Heart left ventricle (tissue), 16 donors: ENCODE measurements around the gene TEKTIP1. TPM values are rescaled to one million over a fixed set of nuclear protein-coding genes. Genes with fewer than 3 reads are reported as not detected.
A peak's percentile ranks its signal among the peaks of the same experiment; 100 is the strongest.

ENCODE experiments used
- ATAC-seq, 4 donors: fragments of 200-7000 bp; cut with Tn5 transposase; one replicate each; pipeline ENCODE4 v1.9.1; 2020 to 2022; ENCODE audit warnings: moderate library complexity in 4 of 4, mild to moderate bottlenecking in 3 of 4, moderate number of reproducible peaks in 1 of 4
- DNase-seq, 5 donors: peaks; one replicate each; pipeline ENCODE4 v3.0.0-alpha.2; 2020
- H3K27ac ChIP-seq, 12 donors: fragments of 200-600 bp; sonication (generic) in 4 of 12; one replicate each; pipeline versions ENCODE4 v1.5.0 to v1.8.0; 2016 to 2022; ENCODE audit warnings: mild to moderate bottlenecking in 2 of 12
- H3K27me3 ChIP-seq, 9 donors: fragments of 200-600 bp; sonication (generic) in 2 of 9; one replicate each; pipeline versions ENCODE4 v1.5.1 to v1.8.0; 2016 to 2022; ENCODE audit warnings: mild to moderate bottlenecking in 3 of 9
- H3K36me3 ChIP-seq, 9 donors: fragments of 200-600 bp; sonication (generic) in 2 of 9; one replicate each; pipeline versions ENCODE4 v1.5.0 to v1.8.0; 2018 to 2022; ENCODE audit warnings: mild to moderate bottlenecking in 2 of 9
- H3K4me1 ChIP-seq, 12 donors: fragments of 200-600 bp; sonication (generic) in 4 of 12; one replicate each; pipeline versions ENCODE4 v1.5.0 to v1.8.0; 2016 to 2022; ENCODE audit warnings: mild to moderate bottlenecking in 3 of 12
- H3K4me3 ChIP-seq, 12 donors: fragments of 200-600 bp; sonication (generic) in 4 of 12; one replicate each; pipeline versions ENCODE4 v1.5.0 to v1.8.0; 2017 to 2022; ENCODE audit warnings: mild to moderate bottlenecking in 9 of 12, moderate library complexity in 4 of 12
- H3K9me3 ChIP-seq, 12 donors: fragments of 200-600 bp; sonication (generic) in 4 of 12; one replicate each; pipeline versions ENCODE4 v1.5.0 to v1.8.0; 2016 to 2022; ENCODE audit warnings: mild to moderate bottlenecking in 1 of 12
- POLR2A ChIP-seq, 2 donors: fragments of 450-650 bp; IDR thresholded peaks; one replicate each; pipeline ENCODE4 v1.6.1; 2017; ENCODE audit warnings: antibody characterized with exemption in 2 of 2, mild to moderate bottlenecking in 2 of 2, moderate library complexity in 2 of 2
- WGBS, 4 donors: extraction: QIAGEN DNeasy Blood & Tissue Kit in 2 of 4; methylation state at CpG; one replicate each; pipeline versions ENCODE4 v1.1.5 to v1.1.7; 2013 to 2018; 5-methylcytosine and 5-hydroxymethylcytosine counted together
- intact Hi-C, 10 donors: fragments of 100-400 bp; cut with DNase I; formaldehyde crosslinking; loops; one replicate each; pipeline versions ENCODE4 v1.11.1 to v1.14.2; 2022
- polyA plus RNA-seq, 2 donors: library from polyadenylated mRNA; stranded (reverse); fragments of 200-250 nt; gene quantifications; one replicate each; pipeline ENCODE4 v1.2.3, GENCODE V29; 2013
- total RNA-seq, 9 donors: library from RNA; depleted of rRNA in 2 of 9; stranded (reverse); fragments of >200 nt in 2 of 9; fragmentation: NEBNext Ultra II Directional in 3 of 9; extraction: Animal tissue kit (Norgen Biotek cat#: 25700) in 3 of 9; gene quantifications; one replicate each; pipeline versions ENCODE4 v1.1.0 to v1.2.4, GENCODE V29; 2016 to 2023
- TF ChIP-seq, protein P1 (sequence below), 12 donors: fragments of 200-600 bp; sonication (generic) in 4 of 12; IDR thresholded peaks; one replicate each; pipeline versions ENCODE4 v1.5.0 to v1.8.0; 2018 to 2022; ENCODE audit warnings: antibody characterized with exemption in 12 of 12, mild to moderate bottlenecking in 5 of 12
- donor health status: ischemic (EF 13 %, LVEDD 7.1; RV severe dilation, severe dysfunction).
- donor health status: healthy with polysubstance abuse.
- donor health status: DM: no; HTN: yes; CAD: no.
- donor health status: DM: no; HTN: no; CAD: no.
- donor health status: ischemic (EF 25% LVEDD 6.9; RV normal size, moderate dysfunction).
- donor health status: ischemic (EF 25% LVEDD 5.7; RV mildly dilated, moderate dysfunction).
- donor health status: healthy.
- donor health status: DM: yes; HTN: yes; CAD: no.
- donor health status: ischemic (EF 35%, LVEDD 5.7; RV mildly dilated, moderate dysfunction).
- donor health status: nonischemic (EF 11% LVEDD 7.7; RV severe dilation, severe dysfunction).
- donor health status: DM: yes; HTN: yes; CAD: no.
- donor health status: PGD.
- donor health status: ischemic (EF 29% LVEDD 5.4; RV normal size, mild dysfunction).
- donor health status: nonischemic (EF 23%, LVEDD 6.1; RV moderate dilation, normal function).

TEKTIP1 gene
- total and polyA plus RNA-seq, 11 donors, result 0.63 to 1.8 (median 0.93) TPM; not detected in 5

DNA sequence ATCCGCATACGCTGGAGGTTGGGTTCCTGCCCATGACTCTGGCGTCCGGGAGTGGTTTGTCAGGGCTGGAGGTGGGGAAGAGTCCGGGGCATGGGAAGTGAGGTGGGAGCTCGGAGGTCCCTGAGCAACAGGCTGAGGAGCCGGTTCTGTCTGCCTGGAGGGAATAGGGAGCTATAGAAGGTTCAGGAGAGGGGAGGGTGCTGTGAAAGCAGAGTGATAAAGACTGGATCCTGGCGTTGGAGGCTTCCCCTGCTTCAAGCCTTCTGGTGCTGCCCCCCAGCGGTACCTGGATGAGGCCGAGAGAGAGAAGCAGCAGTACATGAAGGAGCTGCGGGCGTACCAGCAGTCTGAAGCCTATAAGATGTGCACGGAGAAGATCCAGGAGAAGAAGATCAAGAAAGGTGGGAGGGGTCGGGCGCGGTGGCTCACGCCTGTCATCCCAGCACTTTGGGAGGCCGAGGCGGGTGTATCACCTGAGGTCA, 36.3 kb downstream of the TEKTIP1 start:
- no peak overlapping the region for H3K4me3 ChIP-seq
- no peaks in the 10 kb centered on the region for H3K27me3 ChIP-seq
- DNase-seq, result no peak
- no peaks in the 10 kb centered on the region for H3K9me3 ChIP-seq
- H3K27ac ChIP-seq, result no peak overlapping the region
- TF ChIP-seq, protein P1, sequence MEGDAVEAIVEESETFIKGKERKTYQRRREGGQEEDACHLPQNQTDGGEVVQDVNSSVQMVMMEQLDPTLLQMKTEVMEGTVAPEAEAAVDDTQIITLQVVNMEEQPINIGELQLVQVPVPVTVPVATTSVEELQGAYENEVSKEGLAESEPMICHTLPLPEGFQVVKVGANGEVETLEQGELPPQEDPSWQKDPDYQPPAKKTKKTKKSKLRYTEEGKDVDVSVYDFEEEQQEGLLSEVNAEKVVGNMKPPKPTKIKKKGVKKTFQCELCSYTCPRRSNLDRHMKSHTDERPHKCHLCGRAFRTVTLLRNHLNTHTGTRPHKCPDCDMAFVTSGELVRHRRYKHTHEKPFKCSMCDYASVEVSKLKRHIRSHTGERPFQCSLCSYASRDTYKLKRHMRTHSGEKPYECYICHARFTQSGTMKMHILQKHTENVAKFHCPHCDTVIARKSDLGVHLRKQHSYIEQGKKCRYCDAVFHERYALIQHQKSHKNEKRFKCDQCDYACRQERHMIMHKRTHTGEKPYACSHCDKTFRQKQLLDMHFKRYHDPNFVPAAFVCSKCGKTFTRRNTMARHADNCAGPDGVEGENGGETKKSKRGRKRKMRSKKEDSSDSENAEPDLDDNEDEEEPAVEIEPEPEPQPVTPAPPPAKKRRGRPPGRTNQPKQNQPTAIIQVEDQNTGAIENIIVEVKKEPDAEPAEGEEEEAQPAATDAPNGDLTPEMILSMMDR (IDR thresholded peaks at IDR 0.05), result no peak
- no peak for TF ChIP-seq POLR2A (IDR thresholded peaks at IDR 0.05)
- WGBS, 4 donors, result 89 to 95% (median 93%) methylated on average over 19 of the region's 19 CpGs
- intact Hi-C loops, result no loop called here
- ATAC-seq, result no peak
- peaks cover 0 to 37% (median 22%) of the 10 kb centered on the region in 12 donors for H3K4me1 ChIP-seq
- H3K36me3 ChIP-seq, result peaks cover 0 to 9% (median 0%) of the 10 kb centered on the region in 9 donors

DNA sequence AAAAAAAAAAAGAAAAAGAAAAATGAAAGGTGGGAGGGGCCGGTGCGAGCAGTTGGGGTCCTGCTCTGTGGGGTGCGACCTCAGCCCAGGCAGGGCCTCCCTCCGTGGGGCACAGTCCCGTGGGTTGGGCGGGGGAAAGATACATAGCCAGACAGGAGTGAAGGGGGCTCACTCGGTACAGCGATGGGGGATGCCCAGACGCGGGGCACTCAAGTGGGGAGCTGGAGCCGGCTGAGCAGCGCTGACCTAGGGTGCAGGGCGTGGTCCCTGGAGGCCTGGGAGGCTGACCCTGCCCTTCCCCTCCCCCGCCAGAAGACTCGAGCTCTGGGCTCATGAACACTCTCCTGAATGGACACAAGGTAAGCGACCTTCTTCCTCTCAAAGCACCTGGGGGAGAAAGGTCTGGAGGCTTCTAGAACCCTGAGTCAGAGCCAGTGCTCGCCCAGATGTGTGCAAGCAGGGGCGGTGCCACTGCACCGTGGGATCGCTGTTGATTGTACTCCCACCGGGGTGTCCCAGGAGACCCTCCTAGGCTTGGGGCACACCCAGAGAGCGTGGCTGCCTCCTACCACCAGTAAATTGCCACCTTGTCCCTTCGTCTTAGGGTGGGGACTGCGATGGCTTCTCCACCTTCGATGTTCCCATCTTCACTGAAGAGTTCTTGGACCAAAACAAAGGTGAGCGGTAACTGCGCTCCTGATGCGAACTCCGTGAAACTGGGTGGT, 37.1 kb downstream of the TEKTIP1 start:
- intact Hi-C loops, result no loop called here
- H3K9me3 ChIP-seq, result no peaks in the 10 kb centered on the region
- DNase-seq (no peak), ATAC-seq (no peak)
- no peaks in the 10 kb centered on the region for H3K27me3 ChIP-seq
- H3K27ac ChIP-seq, result peak overlapping the region in 2 of 12 donors; percentile 30 to 77
- no peak for TF ChIP-seq POLR2A (IDR thresholded peaks at IDR 0.05)
- TF ChIP-seq, protein P1 (IDR thresholded peaks at IDR 0.05), result no peak
- peak overlapping the region in 9 of 12 donors; percentile 35 to 56 (median 43) for H3K4me3 ChIP-seq
- 82 to 88% (median 85%) methylated on average over 27 to 29 of the region's 29 CpGs for WGBS, 4 donors
- peaks cover 0 to 9% (median 0%) of the 10 kb centered on the region in 9 donors for H3K36me3 ChIP-seq
- H3K4me1 ChIP-seq, result peaks cover 0 to 37% (median 22%) of the 10 kb centered on the region in 12 donors

DNA sequence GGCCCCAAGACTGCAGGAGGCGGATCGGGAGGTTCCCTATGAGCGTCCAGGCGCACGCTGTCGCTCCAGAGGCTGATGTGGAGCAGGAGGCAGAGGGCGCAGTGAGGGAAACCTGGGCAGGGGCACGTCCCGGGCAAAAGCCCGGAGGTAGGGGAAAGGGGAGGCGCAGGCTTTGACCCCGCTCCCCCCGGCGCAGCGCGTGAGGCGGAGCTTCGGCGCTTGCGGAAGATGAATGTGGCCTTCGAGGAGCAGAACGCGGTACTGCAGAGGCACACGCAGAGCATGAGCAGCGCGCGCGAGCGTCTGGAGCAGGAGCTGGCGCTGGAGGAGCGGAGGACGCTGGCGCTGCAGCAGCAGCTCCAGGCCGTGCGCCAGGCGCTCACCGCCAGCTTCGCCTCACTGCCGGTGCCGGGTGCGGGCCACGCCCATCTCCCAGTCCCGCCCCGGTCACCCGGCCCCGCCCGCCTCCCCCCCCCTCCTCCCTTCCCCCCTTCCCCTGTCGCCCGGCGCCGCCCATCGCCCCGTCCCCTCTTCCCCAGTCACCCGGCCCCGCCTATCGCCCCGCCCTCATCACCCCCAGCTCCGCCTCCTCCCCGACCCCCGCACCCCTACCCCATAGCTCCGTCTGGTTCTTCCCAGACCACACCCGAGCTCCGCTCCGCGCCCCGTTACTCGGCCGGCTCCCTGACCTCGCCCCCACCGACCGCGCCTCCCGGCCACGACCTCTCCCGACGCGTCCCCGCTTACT, 37.9 kb downstream of the TEKTIP1 start:
- ATAC-seq (peak in 3 of 4 donors; percentile 9 to 18 (median 9)), DNase-seq (peak; percentile 54 to 82 (median 72))
- Histone ChIP-seq H3K27ac (peak overlapping the region in 3 of 12 donors; percentile 29 to 77 (median 30)), H3K9me3 (no peaks in the 10 kb centered on the region), H3K4me1 (peaks cover 0 to 35% (median 21%) of the 10 kb centered on the region in 12 donors), H3K36me3 (peaks cover 0 to 9% (median 0%) of the 10 kb centered on the region in 9 donors), H3K27me3 (no peaks in the 10 kb centered on the region), H3K4me3 (peak overlapping the region in 9 of 12 donors; percentile 35 to 56 (median 43))
- intact Hi-C loops, result no loop called here
- WGBS, 4 donors, result 37 to 61% (median 45%) methylated on average over 52 to 66 of the region's 78 CpGs
- no peak for TF ChIP-seq POLR2A (IDR thresholded peaks at IDR 0.05)
- TF ChIP-seq, protein P1 (IDR thresholded peaks at IDR 0.05), result no peak
